Caco-2 (cell line): ENCODE data around the gene BRD9. TPM values are rescaled to one million over a fixed set of nuclear protein-coding genes. Genes with fewer than 3 reads are reported as not detected.

ENCODE experiments used
- BruUV-seq: library from RNA; stranded (reverse); fragments of 400-500 nt; replicated peaks from 2 replicates; lab custom pipeline; 2021; lab: Mats Ljungman, UMichigan
- CTCF ChIA-PET: fragments of 300-600 bp; sonication (Branson Sonifier 250); formaldehyde crosslinking; loops from one replicate; lab custom pipeline; 2022; ENCODE audit warnings: antibody characterized with exemption; lab: Charles Lee
- POLR2A ChIA-PET: fragments of 300-600 bp; sonication (Branson Sonifier 250); formaldehyde crosslinking; loops from one replicate; lab custom pipeline; 2022; ENCODE audit warnings: antibody characterized with exemption; lab: Charles Lee
- DNase-seq, 2 experiments: peaks; one replicate each; pipeline versions ENCODE4 v3.0.0 to v3.0.0-alpha.2; 2020 to 2022
- H3K27me3 ChIP-seq: replicated peaks from 2 replicates; pipeline ENCODE4 v1.6.0; 2011; ENCODE audit warnings: low read length; ENCODE audit not compliant: control insufficient read depth, insufficient read depth
- H3K36me3 ChIP-seq: 2 replicates; pipeline ENCODE4 v1.5.1; 2011; ENCODE audit warnings: low read length; ENCODE audit not compliant: control insufficient read depth, insufficient read depth
- H3K4me1 ChIP-seq: fragments of 250-450 bp; sonication (Bioruptor Pico); 2 replicates; pipeline ENCODE4 v1.5.1; 2020; ENCODE audit warnings: mild to moderate bottlenecking
- H3K4me3 ChIP-seq: 2 replicates; pipeline ENCODE4 v1.5.1; 2011; ENCODE audit warnings: low read depth, mild to moderate bottlenecking, control low read depth, low read length
- H3K9me3 ChIP-seq: fragments of 250-450 bp; sonication (Bioruptor Pico); 2 replicates; pipeline ENCODE4 v1.5.1; 2020; ENCODE audit warnings: mild to moderate bottlenecking, moderate library complexity
- H3K27ac Mint-ChIP-seq: one replicate; pipeline ENCODE4 v1.8.0; 2022; ENCODE audit warnings: mixed read lengths; ENCODE audit not compliant: unreplicated experiment
- H3K27me3 Mint-ChIP-seq: one replicate; pipeline ENCODE4 v1.8.0; 2022; ENCODE audit warnings: mixed read lengths; ENCODE audit not compliant: insufficient read depth, unreplicated experiment
- H3K36me3 Mint-ChIP-seq: one replicate; pipeline ENCODE4 v1.8.0; 2022; ENCODE audit warnings: mild to moderate bottlenecking, mixed read lengths; ENCODE audit not compliant: insufficient read depth, unreplicated experiment
- H3K4me1 Mint-ChIP-seq: one replicate; pipeline ENCODE4 v1.8.0; 2022; ENCODE audit warnings: low read depth, mixed read lengths; ENCODE audit not compliant: unreplicated experiment
- H3K4me3 Mint-ChIP-seq: one replicate; pipeline ENCODE4 v1.8.0; 2022; ENCODE audit warnings: mild to moderate bottlenecking, moderate library complexity, mixed read lengths; ENCODE audit not compliant: unreplicated experiment
- H3K9me3 Mint-ChIP-seq: one replicate; pipeline ENCODE4 v1.8.0; 2022; ENCODE audit warnings: mixed read lengths; ENCODE audit not compliant: unreplicated experiment
- CTCF ChIP-seq, 2 experiments: fragments of 200-600 bp in 1 of 2; IDR thresholded peaks; 1 replicate in 1 of 2; 2 replicates in 1 of 2; pipeline versions ENCODE4 v1.5.1 to v1.8.0; 2011 to 2022; ENCODE audit warnings: antibody characterized with exemption in 1 of 2, control low read depth in 1 of 2, inconsistent platforms in 1 of 2, low read depth in 1 of 2, low read length in 1 of 2, mild to moderate bottlenecking in 1 of 2, moderate library complexity in 1 of 2; ENCODE audit not compliant: insufficient read depth in 1 of 2, severe bottlenecking in 1 of 2, unreplicated experiment in 1 of 2
- intact Hi-C: fragments of 100-400 bp; cut with micrococcal nuclease; formaldehyde crosslinking; loops from one replicate; pipeline ENCODE4 v1.10.0; 2022; ENCODE audit not compliant: unreplicated experiment
- total RNA-seq: library from RNA; stranded (reverse); gene quantifications from 2 replicates; pipeline ENCODE4 v1.2.3, GENCODE V29; 2022

The BRD9 gene
- total RNA-seq, 1 experiment from 2014 or later = 77.5 TPM

GRCh38 chr5:893137-893506 lies 521 bp upstream of the BRD9 start:
- H3K4me1 Mint-ChIP-seq = peaks cover 24% of the 10 kb centered on the region
- H3K4me3 Mint-ChIP-seq = peak overlapping the region; percentile 74
- BruUV-seq = no TSS peak
- Histone ChIP-seq H3K27me3 (no peaks in the 10 kb centered on the region), H3K4me1 (peaks cover 17% of the 10 kb centered on the region), H3K36me3 (peaks cover 12% of the 10 kb centered on the region), H3K4me3 (peak overlapping the region; percentile 86), H3K9me3 (no peaks in the 10 kb centered on the region)
- H3K36me3 Mint-ChIP-seq = peaks cover 64% of the 10 kb centered on the region
- no peaks in the 10 kb centered on the region for H3K27me3 Mint-ChIP-seq
- intact Hi-C loops = no loop called here
- ChIA-PET POLR2A (interaction anchor here (1.1 kb wide), 2 partner anchors 10 to 112 kb away, joined by 3 to 4 read pairs; no protein-coding TSS in a partner anchor), CTCF (interaction anchor here (0.7 to 1.6 kb wide), 3 partner anchors 10 to 31 kb away, joined by 3 to 5 read pairs (median 3); no protein-coding TSS in a partner anchor)
- H3K9me3 Mint-ChIP-seq = no peaks in the 10 kb centered on the region
- H3K27ac Mint-ChIP-seq = peak overlapping the region; percentile 58
- DNase-seq = no peak
- TF ChIP-seq CTCF (IDR thresholded peaks at IDR 0.05; ENCODE audit: insufficient read depth in 1 of 2, low read depth in 1 of 2, low read length in 1 of 2, severe bottlenecking in 1 of 2, unreplicated experiment in 1 of 2) = no peak

GRCh38 chr5:891837-892393 lies 686 bp downstream of the BRD9 start:
- Mint-ChIP-seq H3K27me3 (no peaks in the 10 kb centered on the region), H3K9me3 (no peaks in the 10 kb centered on the region), H3K4me1 (peaks cover 24% of the 10 kb centered on the region), H3K36me3 (peaks cover 76% of the 10 kb centered on the region), H3K27ac (peak overlapping the region; percentile 91), H3K4me3 (peak overlapping the region; percentile 74)
- intact Hi-C loops = no loop called here
- peak; percentile 22 to 38 for DNase-seq
- ChIA-PET POLR2A (interaction anchor here (1.1 kb wide), 2 partner anchors 11 to 113 kb away, joined by 3 to 4 read pairs; no protein-coding TSS in a partner anchor), CTCF (interaction anchor here (0.6 to 1.6 kb wide), 3 partner anchors 11 to 295 kb away, joined by 3 to 5 read pairs (median 4); no protein-coding TSS in a partner anchor)
- Histone ChIP-seq H3K27me3 (no peaks in the 10 kb centered on the region), H3K9me3 (no peaks in the 10 kb centered on the region), H3K36me3 (peaks cover 12% of the 10 kb centered on the region), H3K4me3 (peak overlapping the region; percentile 86), H3K4me1 (peaks cover 17% of the 10 kb centered on the region)
- no peak for TF ChIP-seq CTCF (IDR thresholded peaks at IDR 0.05; ENCODE audit: insufficient read depth in 1 of 2, low read depth in 1 of 2, low read length in 1 of 2, severe bottlenecking in 1 of 2, unreplicated experiment in 1 of 2)
- BruUV-seq = no TSS peak

GRCh38 chr5:891117-891836 lies 1.3 kb downstream of the BRD9 start:
- ChIA-PET POLR2A (no interaction called here), CTCF (no interaction called here)
- peaks cover 17% of the 10 kb centered on the region for H3K4me1 ChIP-seq
- no TSS peak for BruUV-seq
- Mint-ChIP-seq H3K4me1 (peaks cover 24% of the 10 kb centered on the region), H3K27me3 (no peaks in the 10 kb centered on the region), H3K27ac (peak overlapping the region; percentile 91), H3K9me3 (no peaks in the 10 kb centered on the region), H3K36me3 (peaks cover 76% of the 10 kb centered on the region), H3K4me3 (peak overlapping the region; percentile 74)
- TF ChIP-seq CTCF (IDR thresholded peaks at IDR 0.05; ENCODE audit: insufficient read depth in 1 of 2, low read depth in 1 of 2, low read length in 1 of 2, severe bottlenecking in 1 of 2, unreplicated experiment in 1 of 2) = no peak
- H3K9me3 ChIP-seq = no peaks in the 10 kb centered on the region
- peaks cover 12% of the 10 kb centered on the region for H3K36me3 ChIP-seq
- peak overlapping the region; percentile 86 for H3K4me3 ChIP-seq
- no peaks in the 10 kb centered on the region for H3K27me3 ChIP-seq
- DNase-seq = peak in 1 of 2 experiments; percentile 38
- intact Hi-C loops = no loop called here
